ENCODE measurements around the gene ANKRD12. TPM values are rescaled to one million over a fixed set of nuclear protein-coding genes. Genes with fewer than 3 reads are reported as not detected.
A peak's percentile ranks its signal among the peaks of the same experiment; 100 is the strongest.
"Not testable (repeated sequence)": the region's sequence is repeated elsewhere in the genome, so short reads cannot be mapped to it uniquely, and the experiment has no call there.

ANKRD12 gene
- 10 to 100 TPM in 1 of 2 donors, 1 to 10 TPM in 1; 6.1 to 33.0 TPM for polyA plus RNA-seq

- H3K4me1 ChIP-seq (ENCODE audit: control insufficient read depth in 2 of 2, insufficient read depth in 2 of 2, low read length in 1 of 2): no peaks in the 10 kb centered on the region
- H3K36me3 ChIP-seq (ENCODE audit: control insufficient read depth in 2 of 2, insufficient read depth in 2 of 2, low read length in 1 of 2): no peaks in the 10 kb centered on the region
- peak within 1 kb of the TSS; percentile 80 to 91 for H3K4me3 ChIP-seq (ENCODE audit: low read depth in 1 of 2, low read length in 2 of 2)
- H3K27me3 ChIP-seq (ENCODE audit: control insufficient read depth in 1 of 2, insufficient read depth in 2 of 2, low read length in 2 of 2): no peaks in the 10 kb centered on the region
- H3K27ac ChIP-seq (ENCODE audit: low read depth in 2 of 2, low read length in 1 of 2): peak within 1 kb of the TSS; percentile 100
- no peaks in the 10 kb centered on the region for H3K9me3 ChIP-seq (ENCODE audit: control insufficient read depth in 2 of 2, insufficient read depth in 1 of 2, low read depth in 1 of 2, low read length in 1 of 2)
- 0 to 1% methylated on average over 67 to 95 of the region's 95 CpGs for WGBS, 2 donors
These were observed at the start of gene ANKRD12 for GRCh38 chr18:9136315-9137155. ANKRD12 (plus strand) TSS chr18:9136781; CDS start chr18:9182433, 45,652 bp downstream.

GRCh38 chr18:9087144-9087543, 49.4 kb upstream of the ANKRD12 start:
- 95 to 99% methylated on average over 2 of the region's 2 CpGs for WGBS, 2 donors
- Histone ChIP-seq H3K27ac (ENCODE audit: low read depth in 2 of 2, low read length in 1 of 2) (no peak overlapping the region), H3K4me1 (ENCODE audit: control insufficient read depth in 2 of 2, insufficient read depth in 2 of 2, low read length in 1 of 2) (no peaks in the 10 kb centered on the region), H3K4me3 (ENCODE audit: low read depth in 1 of 2, low read length in 2 of 2) (no peak overlapping the region), H3K27me3 (ENCODE audit: control insufficient read depth in 1 of 2, insufficient read depth in 2 of 2, low read length in 2 of 2) (no peaks in the 10 kb centered on the region), H3K36me3 (ENCODE audit: control insufficient read depth in 2 of 2, insufficient read depth in 2 of 2, low read length in 1 of 2) (no peaks in the 10 kb centered on the region), H3K9me3 (ENCODE audit: control insufficient read depth in 2 of 2, insufficient read depth in 1 of 2, low read depth in 1 of 2, low read length in 1 of 2) (no peaks in the 10 kb centered on the region)

DNA sequence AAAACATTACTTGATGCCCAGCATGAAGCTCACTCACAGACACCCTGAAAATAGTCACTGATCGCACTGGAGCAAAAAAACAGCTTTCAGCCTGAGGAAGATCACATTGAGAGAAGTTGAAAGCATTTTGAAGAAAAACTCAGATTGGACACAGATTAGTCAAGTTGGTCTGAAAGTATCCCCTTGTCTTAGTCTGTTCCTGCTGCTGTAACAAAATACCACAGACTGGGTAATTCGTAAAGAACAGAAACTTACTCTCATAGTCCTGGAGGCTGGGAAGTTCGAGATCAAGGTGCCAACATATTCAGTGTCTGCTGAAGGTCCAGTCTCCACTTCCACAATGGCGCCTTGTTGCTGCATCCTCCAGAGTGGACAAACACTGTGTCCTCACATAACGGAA, 48.3 kb upstream of the ANKRD12 start:
- WGBS, 2 donors: 95% methylated on average over 5 of the region's 5 CpGs

GRCh38 chr18:9088727-9089126, 47.9 kb upstream of the ANKRD12 start:
- H3K4me1 ChIP-seq (ENCODE audit: control insufficient read depth in 2 of 2, insufficient read depth in 2 of 2, low read length in 1 of 2); H3K9me3 ChIP-seq (ENCODE audit: control insufficient read depth in 2 of 2, insufficient read depth in 1 of 2, low read depth in 1 of 2, low read length in 1 of 2); H3K4me3 ChIP-seq (ENCODE audit: low read depth in 1 of 2, low read length in 2 of 2); H3K36me3 ChIP-seq (ENCODE audit: control insufficient read depth in 2 of 2, insufficient read depth in 2 of 2, low read length in 1 of 2); H3K27me3 ChIP-seq (ENCODE audit: control insufficient read depth in 1 of 2, insufficient read depth in 2 of 2, low read length in 2 of 2); H3K27ac ChIP-seq (ENCODE audit: low read depth in 2 of 2, low read length in 1 of 2): not testable (repeated sequence)
- WGBS, 2 donors: 93 to 97% methylated on average over 2 of the region's 2 CpGs

More for the DNA sequence above, 48.3 kb upstream of the ANKRD12 start:
- Histone ChIP-seq H3K4me3 (ENCODE audit: low read depth in 1 of 2, low read length in 2 of 2) (no peak overlapping the region), H3K27me3 (ENCODE audit: control insufficient read depth in 1 of 2, insufficient read depth in 2 of 2, low read length in 2 of 2) (no peaks in the 10 kb centered on the region), H3K4me1 (ENCODE audit: control insufficient read depth in 2 of 2, insufficient read depth in 2 of 2, low read length in 1 of 2) (no peaks in the 10 kb centered on the region), H3K9me3 (ENCODE audit: control insufficient read depth in 2 of 2, insufficient read depth in 1 of 2, low read depth in 1 of 2, low read length in 1 of 2) (no peaks in the 10 kb centered on the region), H3K27ac (ENCODE audit: low read depth in 2 of 2, low read length in 1 of 2) (no peak overlapping the region), H3K36me3 (ENCODE audit: control insufficient read depth in 2 of 2, insufficient read depth in 2 of 2, low read length in 1 of 2) (no peaks in the 10 kb centered on the region)

GRCh38 chr18:9090578-9090977, 46.0 kb upstream of the ANKRD12 start:
- Histone ChIP-seq H3K9me3 (ENCODE audit: control insufficient read depth in 2 of 2, insufficient read depth in 1 of 2, low read depth in 1 of 2, low read length in 1 of 2) (no peaks in the 10 kb centered on the region), H3K36me3 (ENCODE audit: control insufficient read depth in 2 of 2, insufficient read depth in 2 of 2, low read length in 1 of 2) (no peaks in the 10 kb centered on the region), H3K27me3 (ENCODE audit: control insufficient read depth in 1 of 2, insufficient read depth in 2 of 2, low read length in 2 of 2) (no peaks in the 10 kb centered on the region), H3K4me3 (ENCODE audit: low read depth in 1 of 2, low read length in 2 of 2) (no peak overlapping the region), H3K27ac (ENCODE audit: low read depth in 2 of 2, low read length in 1 of 2) (peak overlapping the region in 1 of 2 donors; percentile 1), H3K4me1 (ENCODE audit: control insufficient read depth in 2 of 2, insufficient read depth in 2 of 2, low read length in 1 of 2) (no peaks in the 10 kb centered on the region)
- WGBS, 2 donors: 87 to 89% methylated on average over 5 of the region's 5 CpGs

DNA sequence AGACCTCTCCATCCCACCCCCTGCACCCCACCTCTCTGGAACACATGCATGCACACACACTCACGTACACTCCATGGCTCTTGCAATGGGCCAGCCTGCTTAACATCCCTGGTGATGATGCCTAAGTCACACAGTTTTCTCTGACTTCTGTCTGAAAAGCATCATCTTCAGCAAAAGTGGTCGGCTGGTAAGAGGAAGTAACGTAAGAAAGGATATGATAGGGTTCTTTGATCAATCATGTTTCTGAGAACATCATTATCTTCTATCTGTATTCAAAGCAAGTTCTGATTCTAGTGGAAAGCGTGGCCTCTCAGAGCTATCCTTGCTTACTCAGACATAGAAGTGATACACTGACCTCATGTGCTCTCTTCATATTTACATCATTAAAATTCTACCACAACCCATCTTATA, 45.5 kb upstream of the ANKRD12 start:
- H3K4me3 ChIP-seq (ENCODE audit: low read depth in 1 of 2, low read length in 2 of 2): no peak overlapping the region
- H3K36me3 ChIP-seq (ENCODE audit: control insufficient read depth in 2 of 2, insufficient read depth in 2 of 2, low read length in 1 of 2): no peaks in the 10 kb centered on the region
- no peak overlapping the region for H3K27ac ChIP-seq (ENCODE audit: low read depth in 2 of 2, low read length in 1 of 2)
- WGBS, 2 donors: 75 to 81% methylated on average over 4 of the region's 4 CpGs
- no peaks in the 10 kb centered on the region for H3K4me1 ChIP-seq (ENCODE audit: control insufficient read depth in 2 of 2, insufficient read depth in 2 of 2, low read length in 1 of 2)
- no peaks in the 10 kb centered on the region for H3K27me3 ChIP-seq (ENCODE audit: control insufficient read depth in 1 of 2, insufficient read depth in 2 of 2, low read length in 2 of 2)
- H3K9me3 ChIP-seq (ENCODE audit: control insufficient read depth in 2 of 2, insufficient read depth in 1 of 2, low read depth in 1 of 2, low read length in 1 of 2): no peaks in the 10 kb centered on the region

DNA sequence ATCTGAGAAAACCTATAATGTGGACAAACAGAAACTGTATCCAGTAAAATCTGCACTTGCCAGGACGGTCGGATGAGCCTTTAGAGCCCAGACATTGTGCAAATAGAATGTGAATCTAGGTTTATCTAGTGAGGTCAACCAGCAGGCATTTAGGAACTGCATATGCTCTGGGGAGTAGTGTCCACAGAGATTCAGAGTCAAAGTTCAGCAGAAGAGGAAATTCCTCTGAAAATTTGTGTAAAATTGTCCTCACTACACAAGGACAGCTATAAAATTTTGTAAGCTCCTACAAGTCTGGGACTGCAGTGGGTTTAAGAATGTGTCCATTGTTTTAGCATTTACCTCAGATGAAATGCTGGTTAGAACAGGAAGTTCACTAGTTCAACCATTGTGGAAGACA, 43.9 kb upstream of the ANKRD12 start:
- Histone ChIP-seq H3K36me3 (ENCODE audit: control insufficient read depth in 2 of 2, insufficient read depth in 2 of 2, low read length in 1 of 2) (no peaks in the 10 kb centered on the region), H3K4me1 (ENCODE audit: control insufficient read depth in 2 of 2, insufficient read depth in 2 of 2, low read length in 1 of 2) (no peaks in the 10 kb centered on the region), H3K9me3 (ENCODE audit: control insufficient read depth in 2 of 2, insufficient read depth in 1 of 2, low read depth in 1 of 2, low read length in 1 of 2) (no peaks in the 10 kb centered on the region), H3K27me3 (ENCODE audit: control insufficient read depth in 1 of 2, insufficient read depth in 2 of 2, low read length in 2 of 2) (no peaks in the 10 kb centered on the region), H3K27ac (ENCODE audit: low read depth in 2 of 2, low read length in 1 of 2) (no peak overlapping the region), H3K4me3 (ENCODE audit: low read depth in 1 of 2, low read length in 2 of 2) (no peak overlapping the region)
- WGBS, 2 donors: 63 to 69% methylated on average over 2 of the region's 2 CpGs

- H3K27me3 ChIP-seq (ENCODE audit: control insufficient read depth in 1 of 2, insufficient read depth in 2 of 2, low read length in 2 of 2); H3K27ac ChIP-seq (ENCODE audit: low read depth in 2 of 2, low read length in 1 of 2); H3K4me1 ChIP-seq (ENCODE audit: control insufficient read depth in 2 of 2, insufficient read depth in 2 of 2, low read length in 1 of 2); H3K9me3 ChIP-seq (ENCODE audit: control insufficient read depth in 2 of 2, insufficient read depth in 1 of 2, low read depth in 1 of 2, low read length in 1 of 2); H3K36me3 ChIP-seq (ENCODE audit: control insufficient read depth in 2 of 2, insufficient read depth in 2 of 2, low read length in 1 of 2); H3K4me3 ChIP-seq (ENCODE audit: low read depth in 1 of 2, low read length in 2 of 2): not testable (repeated sequence)
- 84 to 85% methylated on average over 3 of the region's 3 CpGs for WGBS, 2 donors
These were observed 43.5 kb upstream of the ANKRD12 start for GRCh38 chr18:9093109-9093508.

DNA sequence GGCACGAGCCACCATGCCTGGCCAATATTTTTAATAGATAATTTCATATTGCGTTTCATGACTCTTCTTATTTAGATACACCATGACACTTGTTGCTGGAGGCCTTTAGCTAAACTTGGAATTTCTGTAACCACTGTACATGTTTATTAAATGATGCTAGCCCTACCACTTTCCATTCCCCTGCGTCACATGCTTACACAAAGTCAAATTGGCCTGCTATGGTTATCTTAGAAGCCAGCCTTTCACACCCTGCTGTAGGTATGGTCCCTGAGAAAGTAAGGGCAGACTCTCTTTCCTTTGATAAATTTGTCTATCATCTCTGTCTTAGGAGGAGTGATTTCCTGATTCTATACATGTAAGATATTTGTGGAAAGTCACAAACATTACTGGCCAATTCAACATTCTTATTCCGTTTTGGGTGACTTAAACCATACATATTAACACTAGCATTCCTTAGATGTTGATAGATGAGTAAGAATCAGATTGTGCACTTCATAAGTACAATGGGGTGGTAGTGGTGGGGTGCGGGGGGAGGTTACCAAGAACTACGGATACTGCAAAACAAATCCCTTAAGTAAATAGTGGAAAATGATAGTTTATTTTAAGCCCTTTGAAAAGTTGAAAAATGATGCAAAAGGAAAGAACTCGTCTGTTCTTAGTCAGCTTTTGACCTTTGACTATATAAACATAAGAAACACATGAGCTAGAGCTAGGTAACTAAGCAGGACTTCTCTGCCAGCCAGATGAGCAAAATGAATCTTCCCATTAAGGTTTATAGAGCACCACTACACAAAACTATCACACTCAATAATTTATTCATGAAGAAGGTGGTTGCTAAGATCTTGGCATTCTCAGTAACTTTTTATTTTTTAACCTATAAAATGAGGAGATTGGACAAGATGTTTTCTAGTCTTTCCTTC, 42.0 kb upstream of the ANKRD12 start:
- Histone ChIP-seq H3K4me1 (ENCODE audit: control insufficient read depth in 2 of 2, insufficient read depth in 2 of 2, low read length in 1 of 2) (no peaks in the 10 kb centered on the region), H3K27ac (ENCODE audit: low read depth in 2 of 2, low read length in 1 of 2) (peak overlapping the region; percentile 15 to 35), H3K27me3 (ENCODE audit: control insufficient read depth in 1 of 2, insufficient read depth in 2 of 2, low read length in 2 of 2) (no peaks in the 10 kb centered on the region), H3K36me3 (ENCODE audit: control insufficient read depth in 2 of 2, insufficient read depth in 2 of 2, low read length in 1 of 2) (no peaks in the 10 kb centered on the region), H3K9me3 (ENCODE audit: control insufficient read depth in 2 of 2, insufficient read depth in 1 of 2, low read depth in 1 of 2, low read length in 1 of 2) (no peaks in the 10 kb centered on the region), H3K4me3 (ENCODE audit: low read depth in 1 of 2, low read length in 2 of 2) (no peak overlapping the region)
- 47 to 55% methylated on average over 7 of the region's 7 CpGs for WGBS, 2 donors

All from esophagus (tissue), 2 donors.